ENCODE data around the gene TGM1.

TGM1 gene

GRCh38 chr14:24255438-24255837 lies 7.5 kb downstream of the TGM1 start:
- Histone ChIP-seq H3K4me3 (ENCODE audit: low read depth, low read length) (no peak overlapping the region), H3K9me3 (no peaks in the 10 kb centered on the region), H3K27me3 (no peaks in the 10 kb centered on the region), H3K36me3 (no peaks in the 10 kb centered on the region), H3K4me1 (no peaks in the 10 kb centered on the region)
- DNase-seq, result no peak
- no peak for TF ChIP-seq CTCF (IDR thresholded peaks at IDR 0.05; ENCODE audit: low read depth, low read length)

- Histone ChIP-seq H3K27me3 (no peaks in the 10 kb centered on the region), H3K4me1 (no peaks in the 10 kb centered on the region), H3K4me3 (ENCODE audit: low read depth, low read length) (no peak overlapping the region), H3K36me3 (no peaks in the 10 kb centered on the region), H3K9me3 (no peaks in the 10 kb centered on the region)
- no peak for TF ChIP-seq CTCF (IDR thresholded peaks at IDR 0.05; ENCODE audit: low read depth, low read length)
- DNase-seq, result no peak
These were observed 8.2 kb downstream of the TGM1 start for GRCh38 chr14:24254630-24255392.

- H3K36me3 ChIP-seq, result no peaks in the 10 kb centered on the region
- no peak for DNase-seq
- TF ChIP-seq CTCF (IDR thresholded peaks at IDR 0.05; ENCODE audit: low read depth, low read length), result no peak
- H3K27me3 ChIP-seq, result no peaks in the 10 kb centered on the region
- no peaks in the 10 kb centered on the region for H3K4me1 ChIP-seq
- no peak overlapping the region for H3K4me3 ChIP-seq (ENCODE audit: low read depth, low read length)
- H3K9me3 ChIP-seq, result no peaks in the 10 kb centered on the region
These were observed 9.0 kb downstream of the TGM1 start for GRCh38 chr14:24253936-24254335.

- H3K4me1 ChIP-seq, result no peaks in the 10 kb centered on the region
- H3K9me3 ChIP-seq, result no peaks in the 10 kb centered on the region
- no peaks in the 10 kb centered on the region for H3K36me3 ChIP-seq
- TF ChIP-seq CTCF (IDR thresholded peaks at IDR 0.05; ENCODE audit: low read depth, low read length), result no peak
- no peaks in the 10 kb centered on the region for H3K27me3 ChIP-seq
- no peak overlapping the region for H3K4me3 ChIP-seq (ENCODE audit: low read depth, low read length)
- DNase-seq, result no peak
These were observed 10.5 kb downstream of the TGM1 start for GRCh38 chr14:24252289-24253124.

GRCh38 chr14:24251880-24252288 lies 11.1 kb downstream of the TGM1 start:
- Histone ChIP-seq H3K27me3 (no peaks in the 10 kb centered on the region), H3K9me3 (no peaks in the 10 kb centered on the region), H3K4me1 (no peaks in the 10 kb centered on the region), H3K36me3 (no peaks in the 10 kb centered on the region), H3K4me3 (ENCODE audit: low read depth, low read length) (no peak overlapping the region)
- no peak for DNase-seq
- TF ChIP-seq CTCF (IDR thresholded peaks at IDR 0.05; ENCODE audit: low read depth, low read length), result no peak

GRCh38 chr14:24250354-24250753 lies 12.6 kb downstream of the TGM1 start:
- no peak overlapping the region for H3K4me3 ChIP-seq (ENCODE audit: low read depth, low read length)
- no peaks in the 10 kb centered on the region for H3K36me3 ChIP-seq
- no peak for DNase-seq
- no peaks in the 10 kb centered on the region for H3K27me3 ChIP-seq
- no peaks in the 10 kb centered on the region for H3K9me3 ChIP-seq
- TF ChIP-seq CTCF (IDR thresholded peaks at IDR 0.05; ENCODE audit: low read depth, low read length), result no peak
- H3K4me1 ChIP-seq, result no peaks in the 10 kb centered on the region

Measured in BE2C (cell line).